Islet precursor cell (in vitro differentiated cells): Measurements from ENCODE around the gene EFNB1.
A peak's percentile ranks its signal among the peaks of the same experiment; 100 is the strongest.

Source experiments
- DNase-seq: peaks from one replicate; pipeline ENCODE4 v3.0.0-alpha.2; 2018

The EFNB1 gene

GRCh38 chrX:68844581-68844980, 15.8 kb downstream of the EFNB1 start:
- no peak for DNase-seq

GRCh38 chrX:68846536-68846935, 17.7 kb downstream of the EFNB1 start:
- DNase-seq, result peak; percentile 66

- DNase-seq, result no peak
Observed at GRCh38 chrX:68847172-68847571, 18.4 kb downstream of the EFNB1 start.

GRCh38 chrX:68848189-68848940, 19.5 kb downstream of the EFNB1 start:
- no peak for DNase-seq

- DNase-seq, result no peak
Observed at GRCh38 chrX:68851082-68851481, 22.3 kb downstream of the EFNB1 start.

- no peak for DNase-seq
Observed at GRCh38 chrX:68852046-68852445, 23.2 kb downstream of the EFNB1 start.

GRCh38 chrX:68853665-68854251, 24.9 kb downstream of the EFNB1 start:
- DNase-seq, result no peak

- DNase-seq, result no peak
Observed at GRCh38 chrX:68865300-68865699, 36.5 kb downstream of the EFNB1 start.

GRCh38 chrX:68865926-68866325, 37.1 kb downstream of the EFNB1 start:
- no peak for DNase-seq

GRCh38 chrX:68867458-68868112, 38.8 kb downstream of the EFNB1 start:
- DNase-seq, result no peak

- DNase-seq, result no peak
Observed at GRCh38 chrX:68868316-68868715, 39.5 kb downstream of the EFNB1 start.

- no peak for DNase-seq
Observed at GRCh38 chrX:68868902-68869800, 40.3 kb downstream of the EFNB1 start.

GRCh38 chrX:68870357-68870756, 41.5 kb downstream of the EFNB1 start:
- no peak for DNase-seq

- no peak for DNase-seq
Observed at GRCh38 chrX:68872171-68872570, 43.4 kb downstream of the EFNB1 start.

GRCh38 chrX:68874076-68874475, 45.3 kb downstream of the EFNB1 start:
- DNase-seq, result no peak

GRCh38 chrX:68876731-68877130, 47.9 kb downstream of the EFNB1 start:
- DNase-seq, result no peak

- DNase-seq, result no peak
Observed at GRCh38 chrX:68877606-68878005, 48.8 kb downstream of the EFNB1 start.

GRCh38 chrX:68878977-68879645, 50.3 kb downstream of the EFNB1 start:
- no peak for DNase-seq

- peak; percentile 61 for DNase-seq
Observed at GRCh38 chrX:68880846-68881552, 52.2 kb downstream of the EFNB1 start.

GRCh38 chrX:68881911-68882310, 53.1 kb downstream of the EFNB1 start:
- DNase-seq, result no peak

- no peak for DNase-seq
Observed at GRCh38 chrX:68883800-68884199, 55.0 kb downstream of the EFNB1 start.

- DNase-seq, result no peak
Observed at GRCh38 chrX:68889249-68889648, 60.4 kb downstream of the EFNB1 start.
